NCI-H1092 treated with DMSO at 0.1 percent for 48 hours (cell line): ENCODE results near the gene STKLD1.
"Not testable (repeated sequence)": the region's sequence is repeated elsewhere in the genome, so short reads cannot be mapped to it uniquely, and the experiment has no call there.

Experiments used
- DNase-seq: peaks from one replicate; lab custom pipeline; 2025; lab: John Stamatoyannopoulos, UW

STKLD1 gene

DNA sequence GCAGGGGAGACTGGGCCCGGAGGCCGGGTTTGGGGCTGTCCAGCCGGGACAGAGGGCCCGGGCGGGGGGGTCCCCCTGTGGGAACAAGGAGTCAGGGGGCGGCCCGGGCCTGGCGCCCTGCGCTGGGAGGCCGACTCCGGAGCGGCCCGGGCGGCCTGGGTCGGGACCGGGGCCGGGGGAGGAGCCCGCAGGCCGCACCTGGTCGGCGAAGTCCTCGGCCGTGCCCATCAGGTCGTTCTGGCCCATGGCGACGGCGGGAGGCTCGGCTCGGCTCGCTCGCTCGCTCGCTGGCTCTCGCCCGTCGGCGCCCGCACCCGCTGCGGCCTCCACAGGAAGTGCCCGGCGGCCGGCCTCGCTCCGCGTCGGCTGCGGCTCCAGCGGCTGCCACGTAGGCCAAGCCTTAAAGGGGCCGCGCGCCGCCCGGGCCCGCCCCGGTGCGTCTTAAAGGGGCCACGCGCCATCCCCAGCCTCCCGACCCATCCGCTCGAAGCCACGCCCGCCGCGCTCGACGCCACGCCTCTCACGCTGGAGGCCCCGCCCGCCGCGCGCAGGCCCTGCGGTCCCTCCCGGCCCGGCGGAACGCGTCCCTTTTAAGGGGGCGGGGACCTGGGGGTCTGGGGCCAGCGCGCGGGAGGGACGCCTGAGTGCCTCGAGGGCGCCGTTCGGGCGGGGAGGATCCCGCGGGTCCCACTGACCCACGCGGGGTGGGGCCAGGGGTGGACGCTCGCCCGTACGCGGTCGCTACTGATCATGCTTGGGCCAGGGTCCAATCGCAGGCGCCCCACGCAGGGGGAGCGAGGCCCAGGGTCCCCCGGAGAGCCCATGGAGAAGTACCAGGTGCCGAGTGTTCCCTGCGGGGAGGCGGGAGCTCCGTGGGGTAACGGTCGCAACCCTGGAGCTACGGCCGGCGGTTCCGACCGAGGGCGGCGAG lies at the start of gene STKLD1, which contains the start of gene SURF4:
STKLD1 (plus strand) TSS at position 643 of the 931 bp plus-strand sequence; CDS start at position 751, 108 bp downstream.
SURF4 (minus strand) TSS at position 337 of the 931 bp plus-strand sequence; CDS start at position 246, 91 bp downstream.
- DNase-seq, result peak; percentile 94

DNA sequence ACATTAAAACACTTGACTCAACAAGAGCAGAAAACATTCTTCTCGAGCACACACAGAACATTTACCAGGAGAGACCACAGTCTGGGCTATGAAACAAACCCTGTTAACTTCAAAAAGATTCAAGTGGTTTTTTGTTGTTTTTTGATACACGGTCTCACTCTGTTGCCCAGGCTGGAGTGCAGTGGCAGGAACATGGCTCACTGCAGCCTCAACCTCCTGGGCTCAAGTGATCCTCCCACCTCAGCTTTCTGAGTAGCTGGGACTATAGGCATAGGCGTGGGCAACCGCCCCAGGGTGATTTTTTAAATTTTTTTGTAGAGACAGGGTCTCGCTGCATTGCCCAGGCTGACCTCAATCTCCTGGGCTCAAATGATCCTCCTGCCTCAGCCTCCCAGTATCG lies 49.1 kb upstream of the STKLD1 start:
- DNase-seq, result not testable (repeated sequence)

DNA sequence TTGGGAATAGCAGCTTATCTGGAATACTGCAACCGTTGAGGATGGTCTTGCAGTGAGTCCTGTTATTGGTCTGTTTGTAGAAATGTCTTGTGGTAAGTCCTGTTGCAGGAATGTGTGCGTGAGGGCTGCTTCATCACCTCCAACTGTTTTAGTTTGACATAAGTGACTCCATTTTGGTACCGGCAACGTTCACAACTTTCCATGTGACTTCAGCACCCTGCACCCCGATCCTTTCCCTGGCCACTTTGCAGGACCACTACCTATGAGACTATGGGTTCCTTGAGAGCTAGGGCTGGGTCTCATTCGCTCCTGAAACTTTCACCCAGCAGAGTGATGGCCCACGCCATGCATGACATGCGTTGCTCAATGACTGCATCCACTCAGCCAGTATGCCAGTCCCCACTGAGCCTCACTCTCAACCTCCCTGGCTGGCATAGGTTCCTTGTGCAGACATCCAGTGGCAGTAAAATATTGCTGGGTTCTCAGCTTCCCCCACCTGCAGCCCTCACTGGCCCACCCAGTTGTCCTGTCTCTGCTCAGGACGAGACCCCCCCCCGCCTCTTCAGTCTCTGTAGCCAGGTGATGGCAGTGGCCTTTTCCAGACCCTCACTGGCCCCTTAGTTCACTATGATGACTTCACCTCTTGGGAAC lies 48.2 kb upstream of the STKLD1 start:
- no peak for DNase-seq

DNA sequence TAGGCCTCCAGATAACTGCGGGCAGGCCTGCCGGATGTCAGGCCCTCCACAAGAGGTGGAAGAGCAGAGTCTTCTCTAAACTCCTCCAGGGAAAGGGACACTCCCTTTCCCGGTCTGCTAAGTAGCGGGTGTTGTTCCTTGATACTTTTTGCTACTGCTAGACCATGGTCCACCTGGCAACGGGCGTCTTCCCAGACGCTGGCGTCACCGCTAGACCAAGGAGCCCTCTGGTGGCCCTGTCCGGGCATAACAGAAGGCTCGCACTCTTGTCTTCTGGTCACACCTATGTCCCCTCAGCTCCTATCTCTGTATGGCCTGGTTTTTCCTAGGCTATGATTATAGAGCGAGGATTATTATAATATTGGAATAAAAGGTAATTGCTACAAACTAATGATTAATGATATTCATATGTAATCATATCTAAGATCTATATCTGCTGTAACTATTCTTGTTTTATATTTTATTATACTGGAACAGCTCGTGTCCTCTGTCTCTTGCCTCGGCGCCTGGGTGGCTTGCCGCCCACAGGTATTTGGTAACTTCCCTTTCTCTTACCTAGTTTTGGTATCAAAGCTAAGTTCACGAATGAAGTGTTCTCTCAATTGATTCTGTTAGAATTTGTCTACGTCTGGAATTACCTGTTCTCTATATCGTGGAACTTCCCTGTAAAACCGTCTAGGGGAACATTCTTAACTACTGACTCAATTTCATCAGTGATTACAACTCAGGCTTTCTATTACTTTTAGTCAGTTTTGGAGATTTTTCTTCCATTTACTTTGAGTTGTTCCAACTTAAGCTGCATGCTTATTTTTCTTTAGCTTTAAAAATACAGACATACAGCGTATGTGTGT lies 46.6 kb upstream of the STKLD1 start:
- not testable (repeated sequence) for DNase-seq

DNA sequence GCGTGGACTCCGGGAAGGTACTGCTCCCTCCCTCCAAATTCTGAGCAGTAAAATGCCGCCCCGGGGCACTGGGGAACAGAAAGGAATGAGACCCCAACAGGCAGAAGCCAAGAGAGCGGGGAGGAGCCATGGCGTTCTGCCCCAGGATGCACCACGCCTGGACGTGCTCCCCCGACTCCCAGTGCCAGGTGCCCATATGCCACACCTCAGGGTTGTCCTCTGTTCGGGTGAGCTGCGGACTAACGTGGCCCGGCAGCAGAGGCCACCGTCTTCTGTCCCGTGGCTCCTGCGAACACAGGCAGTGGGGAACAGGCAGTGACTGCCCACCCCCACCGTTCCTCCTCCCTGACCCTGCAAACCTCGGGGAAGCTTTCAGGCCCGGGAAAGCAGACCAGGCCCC lies 44.9 kb upstream of the STKLD1 start:
- no peak for DNase-seq

DNA sequence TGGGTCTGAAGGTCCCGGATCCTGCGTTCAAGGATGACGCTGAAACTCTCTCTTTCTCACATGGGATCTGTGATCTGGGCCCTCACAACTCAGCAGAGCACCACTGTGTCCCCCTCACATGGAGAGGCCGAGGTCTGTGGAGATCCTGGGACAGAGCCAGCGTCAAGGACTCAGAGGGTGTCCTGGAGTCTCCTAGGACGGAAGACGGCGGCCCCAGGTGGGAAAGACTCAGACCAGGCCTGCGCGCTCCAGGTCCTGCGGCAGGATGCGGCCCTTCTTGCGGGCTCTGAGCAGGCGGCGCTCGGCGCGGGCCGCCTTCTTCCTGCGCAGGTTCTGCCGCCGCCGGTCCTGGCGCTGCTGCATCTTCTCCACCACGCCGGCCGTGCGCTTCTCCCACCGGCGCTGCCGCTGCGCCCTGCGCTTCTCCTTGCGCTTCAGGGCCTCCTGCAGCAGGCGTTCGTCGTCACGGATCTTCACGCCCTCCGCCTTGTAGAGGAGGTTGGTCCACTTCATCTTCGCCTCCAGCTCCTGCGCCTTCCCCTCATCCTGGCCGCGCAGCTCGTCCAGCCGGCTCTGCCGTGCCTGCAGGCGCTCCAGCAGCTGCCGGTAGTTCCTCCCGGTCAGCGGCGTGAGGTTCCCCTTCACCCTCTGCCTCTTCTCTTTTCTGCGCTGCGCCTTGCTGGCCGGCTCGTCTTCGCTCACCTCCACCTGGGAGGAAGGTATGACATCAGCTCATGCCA lies 44.4 kb upstream of the STKLD1 start:
- no peak for DNase-seq

DNA sequence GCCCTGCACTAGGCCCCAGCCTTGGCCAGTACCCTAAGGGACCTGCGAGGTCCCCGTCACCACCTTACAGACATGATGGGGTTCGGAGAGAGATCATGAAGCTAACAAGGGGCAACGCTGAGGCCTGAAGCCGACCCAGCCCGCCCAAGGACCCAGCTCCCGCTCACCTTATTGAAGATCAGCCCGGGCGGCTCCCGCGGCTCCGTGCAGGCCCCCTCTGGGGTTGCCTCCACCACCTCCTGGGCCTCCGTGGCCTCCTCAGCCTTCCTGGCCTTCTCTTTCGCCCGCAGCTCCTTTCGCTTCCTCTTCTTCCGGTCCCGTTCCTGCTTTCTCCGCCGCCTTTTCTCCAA lies 43.8 kb upstream of the STKLD1 start:
- no peak for DNase-seq

DNA sequence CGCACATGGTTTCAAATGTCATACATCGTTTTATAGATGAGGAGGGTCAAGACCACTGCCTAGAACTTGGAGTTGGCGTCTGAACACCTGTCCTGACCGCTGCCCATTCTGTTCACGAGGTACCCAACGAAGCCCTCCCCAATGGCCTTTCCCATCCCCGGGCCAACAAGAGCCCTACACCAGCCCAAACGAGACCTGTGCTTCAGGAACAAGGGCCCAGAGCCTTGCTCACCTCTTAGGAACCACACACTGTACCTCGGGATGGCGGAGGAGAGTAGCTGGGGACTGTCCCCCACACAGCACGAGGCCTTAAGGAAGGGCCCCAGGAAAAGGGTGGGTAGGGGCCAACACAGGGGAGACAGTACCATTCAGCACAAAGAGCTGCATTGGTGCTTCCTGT lies 43.2 kb upstream of the STKLD1 start:
- DNase-seq, result no peak

DNA sequence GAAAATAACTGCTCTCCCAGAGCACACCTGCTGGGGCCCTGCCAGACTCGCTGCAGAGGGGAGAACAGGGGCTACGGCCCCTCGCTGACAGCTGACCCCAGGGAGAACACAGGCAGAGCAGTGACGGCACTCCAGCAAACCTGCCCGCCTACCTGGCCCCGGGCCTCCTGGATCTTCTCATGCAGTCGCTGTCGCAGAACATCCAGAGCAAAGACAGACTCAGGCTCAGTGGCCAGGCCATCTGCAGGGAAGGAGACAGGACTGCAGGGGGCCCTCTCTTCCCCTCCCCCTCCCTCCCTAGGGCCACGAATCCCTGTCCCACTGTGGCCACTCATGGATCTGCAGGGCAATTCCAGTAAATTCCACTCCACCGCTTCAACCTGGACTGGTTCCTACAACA lies 42.6 kb upstream of the STKLD1 start:
- no peak for DNase-seq

DNA sequence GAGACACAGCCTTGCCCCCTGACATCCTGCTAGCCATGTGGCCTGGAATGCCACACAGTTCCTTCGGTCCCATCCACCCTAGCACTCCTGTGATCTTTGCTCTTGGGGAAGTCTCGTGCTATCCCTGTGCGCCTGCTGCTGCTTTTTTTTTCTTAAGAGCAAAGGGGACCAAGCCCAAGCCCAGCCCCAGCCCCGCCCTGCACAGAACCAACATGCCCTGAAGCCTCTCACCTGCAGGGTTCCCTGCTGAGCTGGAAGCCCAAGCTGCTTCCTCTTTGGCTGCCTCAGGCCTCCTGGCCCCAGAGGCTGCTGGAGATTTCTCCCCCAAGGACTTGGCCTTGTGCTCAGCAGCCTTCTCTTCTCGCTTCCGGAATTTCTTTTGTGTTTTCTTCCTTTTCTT lies 42.0 kb upstream of the STKLD1 start:
- DNase-seq, result no peak

DNA sequence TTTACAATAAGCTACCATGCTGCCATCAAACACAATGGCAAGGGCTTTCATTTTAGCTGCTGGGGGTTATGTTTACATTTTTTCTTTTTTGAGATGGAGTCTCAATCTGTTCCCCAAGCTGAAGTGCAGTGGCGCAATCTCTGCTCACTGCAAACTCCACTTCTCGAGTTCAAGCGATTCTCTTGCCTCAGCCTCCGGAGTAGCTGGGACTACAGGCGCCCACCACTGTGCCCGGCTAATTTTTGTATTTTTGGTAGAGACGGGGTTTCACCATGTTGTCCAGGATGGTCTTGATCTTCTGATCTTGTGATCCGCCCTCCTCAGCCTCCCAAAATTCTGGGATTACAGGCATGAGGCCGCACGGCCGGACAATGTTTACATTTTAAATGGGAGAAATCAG lies 41.3 kb upstream of the STKLD1 start:
- not testable (repeated sequence) for DNase-seq

DNA sequence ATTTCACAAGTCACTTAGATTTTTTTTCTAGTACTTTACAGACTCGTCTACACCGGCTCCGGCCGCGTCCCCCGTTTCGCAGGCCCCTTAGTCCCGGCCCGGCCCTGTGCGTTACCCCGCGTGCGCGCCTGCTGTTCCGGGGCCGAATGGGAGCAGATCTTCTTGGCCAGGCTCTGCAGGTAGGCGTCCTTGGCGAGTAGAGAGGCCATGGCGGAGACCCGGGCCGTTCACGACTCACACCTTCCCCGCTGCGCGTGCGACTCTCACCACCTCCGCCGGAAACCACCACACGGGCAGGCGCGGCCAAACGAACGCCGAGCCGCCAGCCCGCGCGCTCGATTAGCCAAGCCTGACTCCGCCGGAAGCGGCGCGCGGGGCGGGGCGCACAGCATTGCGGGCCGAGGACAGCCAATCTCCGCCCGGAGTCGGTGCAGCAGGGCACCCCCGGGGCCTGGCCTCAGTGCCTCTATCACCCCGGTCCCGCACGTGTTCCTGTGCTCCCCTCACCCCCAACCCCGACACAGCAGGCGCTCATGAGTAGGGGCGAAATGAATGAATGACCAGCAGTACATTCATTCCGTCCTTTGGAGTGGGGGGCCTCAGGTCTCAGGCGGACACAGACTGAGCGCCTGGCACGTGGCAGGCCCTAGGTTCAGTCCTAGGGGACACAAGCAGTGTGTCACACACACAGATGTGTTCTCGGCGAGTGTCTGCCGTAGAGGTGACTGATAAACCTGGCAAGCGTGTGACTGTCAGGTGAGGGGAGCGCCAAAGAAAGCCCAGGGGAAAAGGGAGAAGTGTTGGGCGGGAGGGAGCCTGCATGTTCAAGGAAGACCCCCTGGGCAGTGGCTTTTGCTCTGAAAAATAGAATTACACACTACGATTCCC lies 40.0 kb upstream of the STKLD1 start, which contains the start of gene SURF6:
SURF6 (minus strand) TSS at position 265 of the 888 bp plus-strand sequence; CDS start at position 209, 56 bp downstream.
- peak; percentile 86 for DNase-seq

DNA sequence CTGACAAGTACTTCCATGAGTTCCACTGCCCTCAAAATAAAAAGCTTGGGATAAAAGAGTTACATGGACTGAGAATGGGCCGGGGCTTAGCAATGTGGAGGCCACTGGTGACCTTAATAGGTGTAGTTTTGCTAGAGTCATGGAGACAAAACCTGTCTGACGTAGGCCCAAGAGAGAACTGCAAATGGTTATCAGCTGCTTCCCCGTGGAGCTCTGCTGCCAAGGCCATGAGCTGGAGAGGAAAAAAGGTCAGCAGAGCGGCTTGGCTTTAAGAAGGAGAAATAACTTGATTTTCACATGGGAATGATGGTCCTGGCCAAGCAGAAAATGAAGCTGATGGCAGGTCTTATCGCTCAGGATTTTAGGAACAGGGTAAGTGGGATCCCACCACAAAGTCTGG lies 36.5 kb upstream of the STKLD1 start:
- DNase-seq, result no peak

DNA sequence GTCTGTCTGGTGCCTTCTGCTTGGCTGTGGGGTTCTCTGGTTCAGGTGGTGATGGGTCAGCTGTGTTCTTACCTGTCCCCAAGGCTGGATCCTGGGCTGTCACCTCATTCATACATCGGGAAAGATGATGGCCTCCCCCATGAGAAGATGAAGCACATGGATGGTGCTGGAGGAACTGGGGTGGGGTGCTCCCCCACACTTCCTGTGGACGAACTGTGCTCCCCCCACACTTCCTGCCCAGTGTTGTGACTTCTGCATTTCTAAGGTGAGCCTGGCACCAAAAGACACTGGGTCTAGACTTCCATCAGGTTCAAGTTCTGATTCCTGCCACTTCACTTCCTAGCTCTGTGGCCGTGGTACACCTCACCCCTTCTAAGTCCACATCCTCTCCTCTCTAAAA lies 35.9 kb upstream of the STKLD1 start:
- no peak for DNase-seq

DNA sequence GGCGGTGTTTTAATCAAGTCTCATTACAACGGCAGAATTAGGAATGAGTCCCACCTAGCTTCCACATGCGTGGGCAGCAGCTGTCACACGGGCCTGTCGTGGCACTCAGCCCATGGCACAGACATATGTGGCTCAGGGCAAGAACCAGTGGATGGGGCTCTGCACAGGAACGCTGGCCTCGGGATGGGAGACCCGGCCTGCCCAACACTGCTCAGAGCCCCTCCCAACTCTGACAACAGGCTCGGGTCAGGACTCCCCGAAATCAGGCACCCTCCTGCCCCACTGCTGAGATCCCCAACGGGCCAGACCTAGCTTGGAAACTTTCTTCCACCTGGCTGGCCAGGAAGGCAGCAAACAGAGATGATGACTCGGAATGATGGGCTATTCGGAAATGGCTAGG lies 35.2 kb upstream of the STKLD1 start:
- no peak for DNase-seq

DNA sequence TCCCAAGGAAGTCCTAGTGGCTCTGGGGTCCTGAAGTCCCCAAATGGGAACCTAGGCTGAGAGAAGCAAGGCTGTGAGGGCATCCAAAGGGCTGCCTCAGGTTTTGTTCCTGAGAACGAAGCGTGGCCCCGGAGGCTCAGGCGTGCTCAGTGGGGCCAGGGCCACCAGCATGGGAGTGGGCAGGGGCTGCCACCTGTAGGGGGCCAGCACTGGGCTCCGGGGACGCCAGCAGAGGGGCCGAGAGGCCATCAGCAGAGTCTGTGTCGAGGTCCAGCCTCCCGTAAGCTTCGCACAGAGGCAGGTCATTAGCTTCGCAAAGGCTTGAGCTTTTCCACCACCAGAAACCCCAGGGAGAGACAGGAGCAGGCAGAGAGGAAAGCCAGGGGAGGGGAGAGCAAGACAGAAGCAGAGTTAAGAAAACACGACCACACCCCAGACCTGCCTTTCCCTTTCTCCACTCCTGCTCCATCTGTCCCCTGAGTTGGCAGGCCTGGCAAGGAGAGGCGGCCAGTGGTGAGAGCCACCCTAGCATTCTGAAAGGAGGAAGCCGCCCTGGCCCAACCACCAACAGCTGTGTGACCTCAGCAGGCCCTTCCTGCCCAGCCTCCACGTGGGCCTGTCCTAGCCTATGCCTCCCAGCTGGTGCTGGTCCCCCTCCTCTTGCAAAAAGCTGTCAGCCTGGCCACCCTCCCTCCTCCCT lies 34.6 kb upstream of the STKLD1 start:
- no peak for DNase-seq

DNA sequence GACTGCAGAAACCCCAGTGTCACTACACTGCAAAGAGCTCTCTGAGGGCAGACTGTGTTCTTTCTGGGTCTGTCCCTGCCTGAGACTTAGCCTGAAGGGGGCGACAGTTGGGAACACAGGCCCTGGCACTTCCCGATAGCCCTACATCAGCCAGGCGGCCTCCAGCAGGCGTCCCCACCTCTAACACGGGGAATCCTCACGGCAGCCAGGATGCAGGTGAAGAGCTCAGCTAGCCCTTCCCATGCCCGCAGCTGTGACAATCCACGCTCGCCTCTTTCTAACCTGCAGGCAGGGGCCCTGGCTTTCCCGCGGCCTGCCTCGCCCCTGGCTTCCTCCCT lies 34.1 kb upstream of the STKLD1 start:
- no peak for DNase-seq

DNA sequence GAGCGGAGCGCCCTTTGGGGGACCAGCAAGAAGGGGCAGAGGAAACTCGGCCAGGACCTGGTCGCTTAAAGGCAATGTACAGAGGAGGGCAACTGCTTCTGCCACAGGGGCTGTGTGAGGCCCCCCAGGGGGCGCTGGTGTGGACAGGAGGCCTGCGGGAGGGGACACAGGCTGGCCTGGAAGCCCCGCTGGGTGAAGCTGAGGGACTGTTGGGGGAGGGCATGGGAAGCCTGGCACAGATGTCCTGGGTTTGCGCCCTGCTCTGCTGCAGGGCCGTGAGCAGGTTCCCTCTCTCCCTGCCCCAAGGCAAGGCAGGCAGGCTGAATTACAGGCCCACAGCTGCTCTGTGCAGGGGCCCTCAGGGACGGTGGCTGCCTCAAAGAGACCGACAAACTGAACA lies 33.6 kb upstream of the STKLD1 start:
- DNase-seq, result no peak

DNA sequence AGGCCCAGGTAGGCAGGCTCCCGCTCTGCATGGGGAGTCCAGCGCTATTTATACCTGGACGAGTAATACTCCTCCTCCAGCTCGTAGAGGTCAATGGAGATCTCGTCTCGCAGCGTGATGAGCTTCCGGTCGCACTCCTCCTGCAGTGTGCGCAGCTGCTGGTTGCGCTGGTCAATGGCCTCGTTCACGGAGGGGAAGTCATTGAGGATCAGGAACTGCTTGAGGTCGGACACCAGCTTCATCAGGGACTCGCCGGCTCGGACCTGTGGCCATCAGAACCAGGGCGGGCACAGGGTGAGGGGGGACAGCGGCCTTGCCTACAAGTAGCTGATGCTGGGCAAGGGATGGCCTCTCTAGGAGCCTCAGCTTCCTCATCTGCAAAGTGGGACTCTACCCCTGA lies 32.1 kb upstream of the STKLD1 start:
- DNase-seq, result no peak

DNA sequence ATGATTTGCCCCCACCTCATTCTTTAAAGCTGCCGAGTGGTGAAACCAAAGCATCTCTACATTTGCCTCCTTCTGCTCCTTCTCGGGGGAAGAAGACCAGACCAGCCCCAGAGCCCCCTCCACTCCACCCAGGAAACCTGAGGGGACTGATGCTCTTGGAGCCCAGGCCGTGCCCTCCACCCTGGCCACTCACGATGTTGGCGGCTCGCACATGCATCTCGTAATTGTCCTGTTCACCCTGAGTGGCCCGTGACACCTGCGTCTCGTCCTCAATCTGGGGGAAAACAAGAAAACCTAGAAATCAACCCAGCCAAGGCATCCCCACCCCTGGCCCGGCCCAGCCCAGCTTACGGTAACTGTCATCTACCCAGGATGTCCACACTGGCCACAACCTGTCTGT lies 31.2 kb upstream of the STKLD1 start:
- DNase-seq, result no peak
